ENCODE measurements around the gene CARHSP1. TPM values are rescaled to one million over a fixed set of nuclear protein-coding genes. Genes with fewer than 3 reads are reported as not detected.
"Not testable (repeated sequence)": the region's sequence is repeated elsewhere in the genome, so short reads cannot be mapped to it uniquely, and the experiment has no call there.

The CARHSP1 gene
- total RNA-seq, 1 donor from 2014 or later: 115 TPM

- H3K36me3 Mint-ChIP-seq: no peaks in the 10 kb centered on the region
- Histone ChIP-seq H3K27me3 (no peaks in the 10 kb centered on the region), H3K9me3 (ENCODE audit: low read depth) (no peaks in the 10 kb centered on the region), H3K79me2 (ENCODE audit: low read depth) (no peaks in the 10 kb centered on the region), H2AFZ (replicated peaks) (no peak overlapping the region), H3K4me1 (no peaks in the 10 kb centered on the region), H3K4me2 (no peak overlapping the region), H3K9ac (no peak overlapping the region), H3K27ac (no peak overlapping the region), H3F3A (ENCODE audit: low read depth) (no peaks in the 10 kb centered on the region), H3K4me3 (no peak overlapping the region), H3K36me3 (no peaks in the 10 kb centered on the region), H4K20me1 (ENCODE audit: low read depth) (no peaks in the 10 kb centered on the region)
- peak overlapping the region; percentile 53 for H3K27ac Mint-ChIP-seq
- no peak for TF ChIP-seq EZH2phosphoT487 (IDR thresholded peaks at IDR 0.05)
- no peak for TF ChIP-seq EZH2 (IDR thresholded peaks at IDR 0.05)
- no peak for TF ChIP-seq CTCF (IDR thresholded peaks at IDR 0.05)
- no peaks in the 10 kb centered on the region for H3K9me3 Mint-ChIP-seq
- no peak for DNase-seq (ENCODE audit: low spot score)
- peaks cover 6% of the 10 kb centered on the region for H3K27me3 Mint-ChIP-seq (ENCODE audit: insufficient read depth, low read depth)
- no peaks in the 10 kb centered on the region for H3K4me1 Mint-ChIP-seq
- no peak overlapping the region for H3K4me3 Mint-ChIP-seq
These were observed 9.7 kb upstream of the CARHSP1 start for GRCh38 chr16:8878523-8878911.

GRCh38 chr16:8877894-8878522 is 9.2 kb upstream of the CARHSP1 start:
- Mint-ChIP-seq H3K27me3 (ENCODE audit: insufficient read depth, low read depth) (peaks cover 6% of the 10 kb centered on the region), H3K4me3 (no peak overlapping the region), H3K4me1 (no peaks in the 10 kb centered on the region), H3K36me3 (no peaks in the 10 kb centered on the region), H3K9me3 (no peaks in the 10 kb centered on the region), H3K27ac (no peak overlapping the region)
- no peaks in the 10 kb centered on the region for H3K9me3 ChIP-seq (ENCODE audit: low read depth)
- no peak for DNase-seq (ENCODE audit: low spot score)
- H3K27me3 ChIP-seq: no peaks in the 10 kb centered on the region
- no peak overlapping the region for H3K4me3 ChIP-seq
- TF ChIP-seq EZH2phosphoT487 (IDR thresholded peaks at IDR 0.05) (no peak), CTCF (IDR thresholded peaks at IDR 0.05) (no peak), EZH2 (IDR thresholded peaks at IDR 0.05) (no peak)
- no peak overlapping the region for H2AFZ ChIP-seq (replicated peaks)
- H3K36me3 ChIP-seq: no peaks in the 10 kb centered on the region
- no peaks in the 10 kb centered on the region for H3K79me2 ChIP-seq (ENCODE audit: low read depth)
- no peaks in the 10 kb centered on the region for H3F3A ChIP-seq (ENCODE audit: low read depth)
- H3K4me2 ChIP-seq: no peak overlapping the region
- no peak overlapping the region for H3K9ac ChIP-seq
- no peaks in the 10 kb centered on the region for H4K20me1 ChIP-seq (ENCODE audit: low read depth)
- no peaks in the 10 kb centered on the region for H3K4me1 ChIP-seq
- no peak overlapping the region for H3K27ac ChIP-seq

- H2AFZ ChIP-seq (replicated peaks); H3K9ac ChIP-seq; H4K20me1 ChIP-seq (ENCODE audit: low read depth); H3K27ac ChIP-seq; H3K4me2 ChIP-seq; H3K4me3 ChIP-seq; H3K79me2 ChIP-seq (ENCODE audit: low read depth); H3K27me3 Mint-ChIP-seq (ENCODE audit: insufficient read depth, low read depth); H3K9me3 Mint-ChIP-seq; H3K36me3 Mint-ChIP-seq; H3K4me1 Mint-ChIP-seq; H3K4me1 ChIP-seq; H3K27ac Mint-ChIP-seq; DNase-seq (ENCODE audit: low spot score); H3K9me3 ChIP-seq (ENCODE audit: low read depth); H3K27me3 ChIP-seq; H3K36me3 ChIP-seq; H3F3A ChIP-seq (ENCODE audit: low read depth); H3K4me3 Mint-ChIP-seq: not testable (repeated sequence)
These were observed 6.5 kb upstream of the CARHSP1 start for GRCh38 chr16:8875317-8875716.

- H3K27me3 Mint-ChIP-seq (ENCODE audit: insufficient read depth, low read depth): peaks cover 7% of the 10 kb centered on the region
- no peaks in the 10 kb centered on the region for H3K36me3 Mint-ChIP-seq
- Histone ChIP-seq H3K36me3 (no peaks in the 10 kb centered on the region), H3K4me3 (no peak overlapping the region), H3K4me2 (no peak overlapping the region), H3K27me3 (no peaks in the 10 kb centered on the region), H3K9ac (no peak overlapping the region), H3K4me1 (peaks cover 4% of the 10 kb centered on the region), H3K9me3 (ENCODE audit: low read depth) (no peaks in the 10 kb centered on the region), H3F3A (ENCODE audit: low read depth) (peaks cover 4% of the 10 kb centered on the region), H2AFZ (replicated peaks) (no peak overlapping the region), H3K79me2 (ENCODE audit: low read depth) (no peaks in the 10 kb centered on the region), H3K27ac (no peak overlapping the region), H4K20me1 (ENCODE audit: low read depth) (no peaks in the 10 kb centered on the region)
- TF ChIP-seq CTCF (IDR thresholded peaks at IDR 0.05) (no peak), EZH2 (IDR thresholded peaks at IDR 0.05) (no peak), EZH2phosphoT487 (IDR thresholded peaks at IDR 0.05) (no peak)
- no peak overlapping the region for H3K27ac Mint-ChIP-seq
- peaks cover 13% of the 10 kb centered on the region for H3K4me1 Mint-ChIP-seq
- DNase-seq (ENCODE audit: low spot score): no peak
- no peaks in the 10 kb centered on the region for H3K9me3 Mint-ChIP-seq
- H3K4me3 Mint-ChIP-seq: no peak overlapping the region
These were observed 5.6 kb upstream of the CARHSP1 start for GRCh38 chr16:8874388-8874787.

GRCh38 chr16:8873866-8874195 is 5.0 kb upstream of the CARHSP1 start:
- not testable (repeated sequence) for H3K27me3 Mint-ChIP-seq (ENCODE audit: insufficient read depth, low read depth); H3K9me3 ChIP-seq (ENCODE audit: low read depth); H4K20me1 ChIP-seq (ENCODE audit: low read depth); H3K4me1 ChIP-seq; H3K9ac ChIP-seq; H3K36me3 ChIP-seq; H2AFZ ChIP-seq (replicated peaks); H3K4me2 ChIP-seq; H3K9me3 Mint-ChIP-seq; DNase-seq (ENCODE audit: low spot score); H3K4me3 Mint-ChIP-seq; H3K27me3 ChIP-seq; H3F3A ChIP-seq (ENCODE audit: low read depth); H3K27ac Mint-ChIP-seq; H3K27ac ChIP-seq; H3K36me3 Mint-ChIP-seq; H3K79me2 ChIP-seq (ENCODE audit: low read depth); H3K4me3 ChIP-seq
- H3K4me1 Mint-ChIP-seq: peaks cover 16% of the 10 kb centered on the region
